Activated T-helper 9 cell treated with anti-CD3 and anti-CD28 coated beads, Interleukin-2, amount 50 U/mL, for 16 hours (primary cell): ENCODE measurements around the gene CDC42EP5.
A peak's percentile ranks its signal among the peaks of the same experiment; 100 is the strongest.

ENCODE experiments used
- DNase-seq: peaks from one replicate; pipeline ENCODE4 v3.0.0-alpha.2; 2020; ENCODE audit warnings: low read depth

Gene CDC42EP5

GRCh38 chr19:54425382-54425723 lies 47.7 kb downstream of the CDC42EP5 start:
- DNase-seq: no peak

- DNase-seq: no peak
Measured at GRCh38 chr19:54424660-54425381, 48.3 kb downstream of the CDC42EP5 start.

GRCh38 chr19:54424201-54424600 lies 48.9 kb downstream of the CDC42EP5 start:
- no peak for DNase-seq

- no peak for DNase-seq
Measured at GRCh38 chr19:54422136-54422535, 51.0 kb downstream of the CDC42EP5 start.

- DNase-seq: no peak
Measured at GRCh38 chr19:54421521-54421920, 51.6 kb downstream of the CDC42EP5 start.

GRCh38 chr19:54421169-54421516 lies 52.0 kb downstream of the CDC42EP5 start:
- no peak for DNase-seq

GRCh38 chr19:54420383-54421168 lies 52.5 kb downstream of the CDC42EP5 start:
- DNase-seq: no peak

GRCh38 chr19:54420068-54420382 lies 53.1 kb downstream of the CDC42EP5 start:
- no peak for DNase-seq

GRCh38 chr19:54418930-54419800 lies 53.9 kb downstream of the CDC42EP5 start:
- DNase-seq: no peak

GRCh38 chr19:54418030-54418929 lies 54.8 kb downstream of the CDC42EP5 start:
- DNase-seq: no peak

GRCh38 chr19:54416695-54417491 lies 56.2 kb downstream of the CDC42EP5 start:
- DNase-seq: no peak

GRCh38 chr19:54415901-54416673 lies 57.0 kb downstream of the CDC42EP5 start:
- no peak for DNase-seq

GRCh38 chr19:54415208-54415900 lies 57.7 kb downstream of the CDC42EP5 start, which contains the start of gene TTYH1:
Gene TTYH1, plus strand, starts transcription at chr19:54415464. Its CDS starts 89 bp downstream, at chr19:54415553.
- DNase-seq: peak; percentile 12
